Liver (tissue), 3 donors: ENCODE data around the gene C1orf210.

Experiments used
- FOXA1 ChIP-seq: IDR thresholded peaks from 2 replicates; pipeline ENCODE4 v1.6.1; 2016; ENCODE audit warnings: antibody characterized with exemption
- GABPA ChIP-seq, 2 donors: IDR thresholded peaks in 1 of 2; conservative IDR thresholded peaks in 1 of 2; 2 replicates each; pipeline ENCODE4 v1.6.1; 2016; ENCODE audit warnings: antibody characterized with exemption in 2 of 2, mild to moderate bottlenecking in 1 of 2, moderate library complexity in 1 of 2
- HNF4A ChIP-seq, 2 donors: conservative IDR thresholded peaks; 2 replicates each; pipeline ENCODE4 v1.6.1; 2016; ENCODE audit warnings: antibody characterized with exemption in 2 of 2, mild to moderate bottlenecking in 2 of 2
- JUND ChIP-seq, 2 donors: IDR thresholded peaks; 2 replicates each; pipeline ENCODE4 v1.6.1; 2016; ENCODE audit warnings: antibody characterized with exemption in 2 of 2
- MAX ChIP-seq: IDR thresholded peaks from 2 replicates; pipeline ENCODE4 v1.6.1; 2016; ENCODE audit warnings: antibody characterized with exemption
- RAD21 ChIP-seq, 2 donors: IDR thresholded peaks; 2 replicates each; pipeline ENCODE4 v1.6.1; 2016; ENCODE audit warnings: antibody characterized with exemption in 2 of 2, mild to moderate bottlenecking in 2 of 2
- REST ChIP-seq: IDR thresholded peaks from 2 replicates; pipeline ENCODE4 v1.6.1; 2016; ENCODE audit warnings: antibody characterized with exemption, mild to moderate bottlenecking
- TAF1 ChIP-seq: conservative IDR thresholded peaks from 2 replicates; pipeline ENCODE4 v1.6.1; 2016; ENCODE audit warnings: antibody characterized with exemption, mild to moderate bottlenecking
- YY1 ChIP-seq: IDR thresholded peaks from 2 replicates; pipeline ENCODE4 v1.6.1; 2016; ENCODE audit warnings: antibody characterized with exemption, mild to moderate bottlenecking
- ZBTB33 ChIP-seq: IDR thresholded peaks from 2 replicates; pipeline ENCODE4 v1.6.1; 2016; ENCODE audit warnings: antibody characterized with exemption
- TF ChIP-seq, protein P1 (sequence below): fragments of 150-350 bp; IDR thresholded peaks from 2 replicates; pipeline ENCODE4 v1.5.1; 2017; ENCODE audit warnings: improper control_type of control experiment, low read depth, low read length; ENCODE audit not compliant: missing input control
- donor health status: healthy.
- donor health status: healthy.

- TF ChIP-seq MAX: no peak
- TF ChIP-seq, protein P1, sequence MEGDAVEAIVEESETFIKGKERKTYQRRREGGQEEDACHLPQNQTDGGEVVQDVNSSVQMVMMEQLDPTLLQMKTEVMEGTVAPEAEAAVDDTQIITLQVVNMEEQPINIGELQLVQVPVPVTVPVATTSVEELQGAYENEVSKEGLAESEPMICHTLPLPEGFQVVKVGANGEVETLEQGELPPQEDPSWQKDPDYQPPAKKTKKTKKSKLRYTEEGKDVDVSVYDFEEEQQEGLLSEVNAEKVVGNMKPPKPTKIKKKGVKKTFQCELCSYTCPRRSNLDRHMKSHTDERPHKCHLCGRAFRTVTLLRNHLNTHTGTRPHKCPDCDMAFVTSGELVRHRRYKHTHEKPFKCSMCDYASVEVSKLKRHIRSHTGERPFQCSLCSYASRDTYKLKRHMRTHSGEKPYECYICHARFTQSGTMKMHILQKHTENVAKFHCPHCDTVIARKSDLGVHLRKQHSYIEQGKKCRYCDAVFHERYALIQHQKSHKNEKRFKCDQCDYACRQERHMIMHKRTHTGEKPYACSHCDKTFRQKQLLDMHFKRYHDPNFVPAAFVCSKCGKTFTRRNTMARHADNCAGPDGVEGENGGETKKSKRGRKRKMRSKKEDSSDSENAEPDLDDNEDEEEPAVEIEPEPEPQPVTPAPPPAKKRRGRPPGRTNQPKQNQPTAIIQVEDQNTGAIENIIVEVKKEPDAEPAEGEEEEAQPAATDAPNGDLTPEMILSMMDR: no peak
- TF ChIP-seq HNF4A (conservative IDR thresholded peaks at IDR 0.05): no peak
- TF ChIP-seq REST: no peak
- TF ChIP-seq YY1: no peak
- no peak for TF ChIP-seq ZBTB33
- TF ChIP-seq RAD21 (IDR thresholded peaks at IDR 0.05): no peak
- TF ChIP-seq GABPA (IDR thresholded peaks at IDR 0.05 in 1 of 2, conservative IDR thresholded peaks at IDR 0.05 in 1 of 2): no peak
- no peak for TF ChIP-seq TAF1
- no peak for TF ChIP-seq JUND (IDR thresholded peaks at IDR 0.05)
- no peak for TF ChIP-seq FOXA1
These were observed 1.2 kb upstream of the C1orf210 start for GRCh38 chr1:43286533-43286932.
